SH-SY5Y (cell line): ENCODE measurements around the gene CLIC6.

Experiments used
- GATA2 ChIP-seq: IDR thresholded peaks from 2 replicates; pipeline ENCODE4 v1.6.1; 2011; ENCODE audit warnings: mild to moderate bottlenecking, low read depth, low read length
- GATA3 ChIP-seq: IDR thresholded peaks from 2 replicates; pipeline ENCODE4 v1.6.1; 2011; ENCODE audit warnings: low read depth, mild to moderate bottlenecking, low read length, moderate library complexity

DNA sequence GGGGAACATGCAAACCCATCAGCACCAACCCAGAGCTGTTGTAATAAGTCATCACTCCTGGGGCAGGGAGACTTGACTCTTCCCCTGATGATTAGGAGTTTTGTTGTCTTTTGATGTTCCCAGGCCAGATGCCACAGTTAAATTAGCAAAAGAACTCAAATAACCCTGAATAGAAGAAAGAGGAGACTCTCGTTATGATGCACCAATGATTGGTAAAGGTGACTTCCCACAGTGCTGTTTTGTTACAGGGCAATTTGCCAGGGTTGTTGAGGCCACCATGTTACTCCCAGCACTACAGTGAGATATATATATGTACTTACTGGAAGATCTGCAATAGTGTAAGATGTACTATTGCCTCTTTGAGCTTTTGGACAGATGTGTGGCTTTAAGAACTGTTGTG lies 29.5 kb upstream of the CLIC6 start:
- no peak for TF ChIP-seq GATA2
- TF ChIP-seq GATA3: no peak
